OCI-LY7 (cell line): ENCODE data around the gene C12orf60. TPM values are rescaled to one million over a fixed set of nuclear protein-coding genes. Genes with fewer than 3 reads are reported as not detected.

Experiments used
- BruUV-seq: library from RNA; stranded (reverse); fragments of 400-500 nt; replicated peaks from 2 replicates; lab custom pipeline; 2021; lab: Mats Ljungman, UMichigan
- CTCF ChIA-PET: fragments of 300-600 bp; sonication (Branson Sonifier 250); formaldehyde crosslinking; loops from one replicate; lab custom pipeline; 2022; ENCODE audit warnings: antibody characterized with exemption; ENCODE audit not compliant: unreplicated experiment; lab: Charles Lee
- POLR2A ChIA-PET: fragments of 300-600 bp; sonication (Branson Sonifier 250); formaldehyde crosslinking; loops from one replicate; lab custom pipeline; 2022; ENCODE audit warnings: antibody characterized with exemption; lab: Charles Lee
- DNase-seq: peaks from one replicate; pipeline ENCODE4 v3.0.0-alpha.2; 2015; ENCODE audit warnings: low spot score
- H2AFZ ChIP-seq: fragments of 200-600 bp; sonication (generic), shearing (Covaris generic); 2 replicates; pipeline ENCODE4 v1.6.1; 2014; ENCODE audit warnings: mild to moderate bottlenecking, antibody characterized with exemption, low read length, moderate library complexity
- H3K27ac ChIP-seq: fragments of 200-600 bp; sonication (generic); 2 replicates; pipeline ENCODE4 v1.5.1; 2014; ENCODE audit warnings: mixed run types, low read depth, mild to moderate bottlenecking, moderate library complexity, low read length, inconsistent platforms; ENCODE audit not compliant: poor library complexity, severe bottlenecking
- H3K36me3 ChIP-seq: fragments of 200-600 bp; sonication (generic); 2 replicates; pipeline ENCODE4 v1.6.1; 2014; ENCODE audit warnings: mild to moderate bottlenecking, antibody characterized with exemption, low read length, moderate library complexity, mixed read lengths; ENCODE audit not compliant: insufficient read depth
- H3K4me1 ChIP-seq: fragments of 200-600 bp; sonication (generic); 2 replicates; pipeline ENCODE4 v1.5.1; 2014; ENCODE audit warnings: mild to moderate bottlenecking, low read length; ENCODE audit not compliant: insufficient read depth, poor library complexity, severe bottlenecking
- H3K4me2 ChIP-seq: fragments of 200-600 bp; sonication (generic); 2 replicates; pipeline ENCODE4 v1.6.1; 2014; ENCODE audit warnings: mild to moderate bottlenecking, low read length
- H3K4me3 ChIP-seq: fragments of 200-600 bp; sonication (generic); 2 replicates; pipeline ENCODE4 v1.5.1; 2014; ENCODE audit warnings: mild to moderate bottlenecking, low read depth, low read length; ENCODE audit not compliant: poor library complexity, severe bottlenecking
- H3K79me2 ChIP-seq: fragments of 200-600 bp; sonication (generic); 2 replicates; pipeline ENCODE4 v1.6.1; 2016; ENCODE audit warnings: low read depth, mild to moderate bottlenecking, low read length, moderate library complexity, mixed read lengths; ENCODE audit not compliant: insufficient read depth
- H3K9me2 ChIP-seq: fragments of 200-600 bp; sonication (generic); 2 replicates; pipeline ENCODE4 v1.6.1; 2016; ENCODE audit warnings: mild to moderate bottlenecking, low read length, mixed read lengths; ENCODE audit not compliant: insufficient read depth
- H3K9me3 ChIP-seq: fragments of 200-600 bp; sonication (generic); 2 replicates; pipeline ENCODE4 v1.6.1; 2014; ENCODE audit warnings: mild to moderate bottlenecking, mixed run types, low read length, mixed read lengths
- H4K20me1 ChIP-seq: fragments of 200-600 bp; sonication (generic); 2 replicates; pipeline ENCODE4 v1.6.1; 2014; ENCODE audit warnings: mild to moderate bottlenecking, antibody characterized with exemption, low read length, moderate library complexity, mixed read lengths; ENCODE audit not compliant: insufficient read depth
- EZH2phosphoT487 ChIP-seq: fragments of 200-600 bp; sonication (generic); IDR thresholded peaks from 2 replicates; pipeline ENCODE4 v1.6.1; 2018; ENCODE audit warnings: low read depth, borderline replicate concordance, mild to moderate bottlenecking, mixed run types, antibody characterized with exemption, low read length, moderate library complexity, mixed read lengths
- intact Hi-C: fragments of 100-400 bp; cut with micrococcal nuclease; formaldehyde crosslinking; loops from one replicate; pipeline ENCODE4 v1.10.0; 2022; ENCODE audit not compliant: unreplicated experiment
- total RNA-seq, 2 experiments: library from RNA; depleted of rRNA in 1 of 2; stranded (reverse); fragments of >200 nt in 1 of 2; shearing (Covaris generic) in 1 of 2; gene quantifications; 2 replicates each; pipeline ENCODE4 v1.2.3, GENCODE V29; 2014 to 2022
- TF ChIP-seq, protein P1 (sequence below): fragments of 200-600 bp; sonication (generic); conservative IDR thresholded peaks from 2 replicates; pipeline ENCODE4 v1.5.1; 2014; ENCODE audit warnings: mild to moderate bottlenecking, antibody characterized with exemption, low read length, moderate library complexity, mixed read lengths

C12orf60 gene
- total RNA-seq, 2 experiments from 2014 or later, result 2.8 to 3.4 TPM

DNA sequence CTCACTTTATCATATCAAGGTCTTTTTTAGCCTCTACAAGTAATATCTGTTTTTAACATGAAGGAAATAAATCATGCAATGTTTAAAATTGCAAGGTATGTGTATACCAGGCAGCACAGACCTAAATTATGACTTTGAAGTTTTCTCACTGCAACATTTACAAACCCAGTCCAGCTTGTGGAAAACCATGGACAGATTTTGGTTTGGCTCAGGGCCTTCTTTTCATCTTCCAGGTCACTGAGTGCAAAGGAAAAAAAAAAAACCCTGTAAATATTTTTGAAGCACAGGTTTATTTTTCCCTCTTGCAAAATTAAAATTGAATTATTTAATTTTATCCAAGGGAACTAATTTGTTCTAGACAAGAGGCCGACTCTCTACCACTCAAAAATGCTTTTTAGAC lies 68.4 kb downstream of the C12orf60 start:
- TF ChIP-seq, protein P1, sequence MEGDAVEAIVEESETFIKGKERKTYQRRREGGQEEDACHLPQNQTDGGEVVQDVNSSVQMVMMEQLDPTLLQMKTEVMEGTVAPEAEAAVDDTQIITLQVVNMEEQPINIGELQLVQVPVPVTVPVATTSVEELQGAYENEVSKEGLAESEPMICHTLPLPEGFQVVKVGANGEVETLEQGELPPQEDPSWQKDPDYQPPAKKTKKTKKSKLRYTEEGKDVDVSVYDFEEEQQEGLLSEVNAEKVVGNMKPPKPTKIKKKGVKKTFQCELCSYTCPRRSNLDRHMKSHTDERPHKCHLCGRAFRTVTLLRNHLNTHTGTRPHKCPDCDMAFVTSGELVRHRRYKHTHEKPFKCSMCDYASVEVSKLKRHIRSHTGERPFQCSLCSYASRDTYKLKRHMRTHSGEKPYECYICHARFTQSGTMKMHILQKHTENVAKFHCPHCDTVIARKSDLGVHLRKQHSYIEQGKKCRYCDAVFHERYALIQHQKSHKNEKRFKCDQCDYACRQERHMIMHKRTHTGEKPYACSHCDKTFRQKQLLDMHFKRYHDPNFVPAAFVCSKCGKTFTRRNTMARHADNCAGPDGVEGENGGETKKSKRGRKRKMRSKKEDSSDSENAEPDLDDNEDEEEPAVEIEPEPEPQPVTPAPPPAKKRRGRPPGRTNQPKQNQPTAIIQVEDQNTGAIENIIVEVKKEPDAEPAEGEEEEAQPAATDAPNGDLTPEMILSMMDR, result no peak
- TF ChIP-seq EZH2phosphoT487, result no peak
- ChIA-PET CTCF (no interaction called here), POLR2A (no interaction called here)
- intact Hi-C loops, result no loop called here
- Histone ChIP-seq H3K4me1 (peaks cover 10% of the 10 kb centered on the region), H3K4me3 (no peak overlapping the region), H3K36me3 (no peaks in the 10 kb centered on the region), H3K9me3 (peaks cover 15% of the 10 kb centered on the region; the same call in 1 of the 2 replicates), H3K79me2 (no peaks in the 10 kb centered on the region), H4K20me1 (no peaks in the 10 kb centered on the region), H3K9me2 (no peaks in the 10 kb centered on the region), H2AFZ (no peak overlapping the region), H3K4me2 (no peak overlapping the region), H3K27ac (no peak overlapping the region)
- no peak for DNase-seq
- no TSS peak for BruUV-seq

DNA sequence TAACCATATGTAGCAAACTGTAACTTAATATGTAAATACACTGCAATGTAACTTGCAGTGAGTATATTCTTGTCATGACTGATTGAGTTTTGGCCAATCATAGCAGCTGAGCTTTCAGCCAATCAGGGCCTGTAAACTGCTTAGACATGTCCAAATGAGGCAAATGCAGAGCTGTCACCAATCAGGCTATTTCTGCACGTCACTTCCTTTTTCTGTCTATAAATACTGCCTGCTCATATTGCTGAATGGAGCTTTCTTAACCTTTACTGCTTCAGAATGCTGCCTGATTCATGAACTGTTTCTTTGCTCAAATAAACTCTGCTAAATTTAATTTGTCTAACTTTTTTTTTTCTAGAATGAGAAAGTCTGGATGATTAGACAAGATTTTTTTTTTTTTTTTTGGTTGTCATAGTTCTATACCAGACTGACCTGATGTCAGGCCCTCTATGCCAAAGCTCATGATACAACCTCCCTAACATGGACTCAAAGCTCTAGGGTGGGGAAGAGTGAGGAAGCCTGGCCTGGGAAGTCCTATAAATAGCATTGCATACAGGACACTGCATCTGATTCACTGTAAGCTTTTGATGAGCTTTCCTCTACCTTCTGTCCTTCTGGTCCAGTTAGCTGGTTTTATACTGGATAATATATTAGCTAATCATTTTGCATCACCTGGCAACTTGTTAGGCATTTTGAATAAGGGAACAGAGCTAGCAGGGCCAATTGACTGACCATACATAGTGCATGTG lies 70.1 kb downstream of the C12orf60 start:
- ChIA-PET POLR2A (interaction anchor here (0.5 to 1.6 kb wide), 10 partner anchors 9 to 652 kb away, joined by 3 to 7 read pairs (median 4); no protein-coding TSS in a partner anchor), CTCF (interaction anchor here (0.6 to 0.7 kb wide), 2 partner anchors 25 to 688 kb away, joined by 3 to 4 read pairs; no protein-coding TSS in a partner anchor)
- H3K4me2 ChIP-seq, result no peak overlapping the region
- no peaks in the 10 kb centered on the region for H3K36me3 ChIP-seq
- H3K4me1 ChIP-seq, result peaks cover 17% of the 10 kb centered on the region
- no peaks in the 10 kb centered on the region for H3K79me2 ChIP-seq
- peak; percentile 48 for DNase-seq
- BruUV-seq, result no TSS peak
- no peaks in the 10 kb centered on the region for H3K9me2 ChIP-seq
- no peaks in the 10 kb centered on the region for H4K20me1 ChIP-seq
- peaks cover 15% of the 10 kb centered on the region; the same call in 1 of the 2 replicates for H3K9me3 ChIP-seq
- no peak overlapping the region for H3K27ac ChIP-seq
- H3K4me3 ChIP-seq, result no peak overlapping the region
- intact Hi-C loops, result no loop called here
- TF ChIP-seq, protein P1, result no peak
- TF ChIP-seq EZH2phosphoT487, result no peak
- peak overlapping the region; percentile 5; the same call in 1 of the 2 replicates for H2AFZ ChIP-seq

Other genes with a start within 250 kb of the C12orf60 start
- gene PLBD1, start 235.8 kb upstream of the C12orf60 start, total RNA-seq (2014; rRNA removed; shearing (Covaris generic)), result 0.46 and 0.54 TPM in 2 replicates
- 0.61 TPM in 1 of 2 replicates, not detected in the other for gene PLBD1, start 235.8 kb upstream of the C12orf60 start, total RNA-seq (2022)
- gene GUCY2C, start 107.1 kb upstream of the C12orf60 start, total RNA-seq (2014; rRNA removed; shearing (Covaris generic)), result 0.16 and 0.31 TPM in 2 replicates
- gene GUCY2C, start 107.1 kb upstream of the C12orf60 start, total RNA-seq (2022), result 0.31 and 0.32 TPM in 2 replicates
- 16.5 and 22.8 TPM in 2 replicates for gene WBP11, start 192 bp upstream of the C12orf60 start, total RNA-seq (2014; rRNA removed; shearing (Covaris generic))
- 107 TPM in 2 replicates for gene WBP11, start 192 bp upstream of the C12orf60 start, total RNA-seq (2022)
- not detected in 2 replicates for gene SMCO3, start 10.5 kb downstream of the C12orf60 start, total RNA-seq (2014; rRNA removed; shearing (Covaris generic))
- not detected in 2 replicates for gene SMCO3, start 10.5 kb downstream of the C12orf60 start, total RNA-seq (2022)
- not detected in 2 replicates for gene ART4, start 39.9 kb downstream of the C12orf60 start, total RNA-seq (2014; rRNA removed; shearing (Covaris generic))
- gene ART4, start 39.9 kb downstream of the C12orf60 start, total RNA-seq (2022), result not detected in 2 replicates
- gene MGP, start 82.2 kb downstream of the C12orf60 start, total RNA-seq (2014; rRNA removed; shearing (Covaris generic)), result 0.10 TPM in 1 of 2 replicates, not detected in the other
- gene MGP, start 82.2 kb downstream of the C12orf60 start, total RNA-seq (2022), result not detected in 2 replicates
- gene ERP27, start 134.9 kb downstream of the C12orf60 start, total RNA-seq (2014; rRNA removed; shearing (Covaris generic)), result 1.8 and 1.9 TPM in 2 replicates
- 1.7 and 3.3 TPM in 2 replicates for gene ERP27, start 134.9 kb downstream of the C12orf60 start, total RNA-seq (2022)
- gene ARHGDIB, start 157.9 kb downstream of the C12orf60 start, total RNA-seq (2014; rRNA removed; shearing (Covaris generic)), result 569 and 729 TPM in 2 replicates
- 737 and 762 TPM in 2 replicates for gene ARHGDIB, start 157.9 kb downstream of the C12orf60 start, total RNA-seq (2022)
- gene PDE6H, start 169.4 kb downstream of the C12orf60 start, total RNA-seq (2014; rRNA removed; shearing (Covaris generic)), result not detected in 2 replicates
- gene PDE6H, start 169.4 kb downstream of the C12orf60 start, total RNA-seq (2022), result not detected in 2 replicates